Hematopoietic multipotent progenitor cell (in vitro differentiated cells): ENCODE results near the gene JMJD6. TPM values are rescaled to one million over a fixed set of nuclear protein-coding genes. Genes with fewer than 3 reads are reported as not detected.
"Not testable (repeated sequence)": the region's sequence is repeated elsewhere in the genome, so short reads cannot be mapped to it uniquely, and the experiment has no call there.

Source experiments
- DNase-seq, 3 donors: peaks; one replicate each; pipeline ENCODE4 v3.0.0-alpha.2; 2011 to 2015; ENCODE audit warnings: low read depth in 2 of 3, low spot score in 2 of 3
- total RNA-seq: library from RNA; depleted of rRNA; stranded (reverse); fragments of >200 nt; gene quantifications from one replicate; pipeline ENCODE4 v1.2.3, GENCODE V29; 2012

The JMJD6 gene
- total RNA-seq, 1 donor, result 16.7 TPM

GRCh38 chr17:76737082-76737675 lies 10.8 kb upstream of the JMJD6 start, which contains the start of gene SRSF2:
SRSF2 (minus strand) TSS chr17:76737331; CDS start chr17:76737160, 171 bp downstream.
- peak; percentile 97 to 99 (median 98) for DNase-seq

GRCh38 chr17:76736349-76737081 lies 10.1 kb upstream of the JMJD6 start:
- peak in 2 of 3 donors; percentile 66 to 78 for DNase-seq

- DNase-seq, result no peak
These were observed 9.4 kb upstream of the JMJD6 start for GRCh38 chr17:76735586-76736348.

DNA sequence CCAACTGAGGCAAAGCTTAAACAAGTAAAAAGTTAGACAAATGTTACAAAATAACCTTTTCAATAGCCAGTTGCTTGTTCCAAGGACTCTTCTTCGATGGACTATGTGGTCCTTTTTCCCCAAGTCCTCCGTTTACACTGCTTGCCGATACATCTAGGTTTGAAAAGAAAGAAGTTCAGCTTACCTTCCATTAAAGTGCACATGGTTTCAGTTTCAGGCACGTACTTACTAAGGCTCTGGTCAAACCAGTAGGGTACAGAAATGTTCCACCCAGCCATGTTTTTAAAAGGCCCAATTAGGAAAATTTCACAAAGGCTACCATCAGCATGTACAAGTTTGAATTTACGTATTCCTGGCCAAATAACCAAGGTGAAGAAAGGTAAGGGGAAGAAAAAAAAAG lies 8.6 kb upstream of the JMJD6 start:
- peak in 1 of 3 donors; percentile 38 for DNase-seq

GRCh38 chr17:76734080-76734840 lies 7.9 kb upstream of the JMJD6 start:
- peak in 1 of 3 donors; percentile 22 for DNase-seq

DNA sequence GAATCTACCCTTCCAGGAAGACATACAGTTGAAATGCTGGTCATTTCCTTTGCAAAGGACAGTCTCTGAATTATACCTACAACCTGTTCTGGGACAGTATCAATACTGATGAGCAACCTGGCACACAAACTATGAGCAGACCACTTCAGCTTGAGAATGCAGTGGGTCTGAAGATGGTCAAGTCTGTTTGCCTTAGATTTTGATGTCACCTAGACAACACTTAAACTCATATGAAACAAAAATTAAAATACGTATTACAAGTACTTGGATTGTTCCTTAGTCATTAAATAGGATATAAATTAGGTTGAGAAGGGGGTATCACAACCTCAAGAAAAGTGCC lies 7.2 kb upstream of the JMJD6 start:
- no peak for DNase-seq

DNA sequence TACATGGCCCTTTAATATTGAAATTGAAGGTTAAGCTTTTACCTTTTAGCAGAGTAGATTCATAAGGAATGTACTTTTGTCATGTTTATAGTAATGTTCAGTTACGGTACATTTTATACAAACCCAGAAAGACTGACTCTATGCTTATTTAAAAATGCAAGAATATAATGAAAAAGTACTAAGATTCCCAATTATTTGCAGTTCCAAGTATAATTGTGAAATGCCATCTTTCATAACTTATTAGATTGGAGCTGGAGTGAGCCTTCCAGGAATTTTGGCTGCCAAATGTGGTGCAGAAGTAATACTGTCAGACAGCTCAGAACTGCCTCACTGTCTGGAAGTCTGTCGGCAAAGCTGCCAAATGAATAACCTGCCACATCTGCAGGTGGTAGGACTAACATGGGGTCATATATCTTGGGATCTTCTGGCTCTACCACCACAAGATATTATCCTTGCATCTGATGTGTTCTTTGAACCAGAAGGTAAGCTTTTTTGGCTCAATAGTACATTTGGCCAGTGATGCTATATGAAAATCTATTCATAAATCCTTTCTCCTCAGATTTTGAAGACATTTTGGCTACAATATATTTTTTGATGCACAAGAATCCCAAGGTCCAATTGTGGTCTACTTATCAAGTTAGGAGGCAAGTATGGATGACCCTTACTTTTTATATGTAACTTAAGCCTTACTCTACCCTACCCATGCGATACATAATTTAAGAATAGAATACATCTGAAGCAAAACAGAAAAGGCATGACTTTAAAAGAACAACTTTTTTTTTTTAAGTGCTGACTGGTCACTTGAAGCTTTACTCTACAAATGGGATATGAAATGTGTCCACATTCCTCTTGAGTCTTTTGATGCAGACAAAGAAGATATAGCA lies 6.6 kb upstream of the JMJD6 start:
- no peak for DNase-seq

DNA sequence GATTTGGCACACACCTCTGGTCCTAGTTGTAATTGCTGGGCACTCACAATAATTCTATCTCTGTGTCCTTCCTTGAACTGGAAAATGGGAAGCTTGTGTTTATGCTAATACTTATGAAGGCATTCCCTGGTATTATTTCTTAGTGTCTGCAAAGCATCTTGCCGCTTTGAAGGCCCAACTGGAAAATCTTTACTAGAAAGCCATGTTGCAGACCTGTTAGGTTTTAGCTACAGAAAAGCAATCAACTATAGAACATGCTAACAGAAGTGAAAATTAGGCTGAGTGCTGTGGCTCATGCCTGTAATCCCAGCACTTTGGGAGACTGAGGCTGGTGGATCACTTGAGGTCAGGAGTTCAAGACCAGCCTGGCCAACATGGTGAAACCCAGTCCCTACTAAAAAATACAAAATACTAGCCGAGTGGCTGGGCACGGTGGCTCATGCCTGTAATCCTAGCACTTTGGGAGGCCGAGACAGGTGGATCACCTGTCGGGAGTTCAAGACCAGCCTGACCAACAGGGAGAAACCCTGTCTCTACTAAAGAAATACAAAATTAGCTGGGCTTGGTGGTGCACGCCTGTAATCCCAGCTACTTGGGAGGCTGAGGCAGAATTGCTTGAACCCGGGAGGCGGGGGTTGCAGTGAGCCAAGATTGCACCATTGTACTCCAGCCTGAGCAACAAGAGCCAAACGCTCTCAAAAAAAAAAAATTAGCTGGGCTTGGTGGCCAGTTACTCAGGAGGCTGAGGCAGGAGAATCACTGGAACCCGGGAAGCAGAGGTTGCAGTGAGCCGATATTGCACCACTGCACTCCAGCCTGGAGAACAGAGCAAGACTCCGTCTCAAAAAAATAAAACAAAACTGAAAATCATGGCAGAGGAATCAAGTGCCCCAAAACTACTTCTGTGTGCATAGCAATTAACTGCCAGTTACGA lies 5.7 kb upstream of the JMJD6 start:
- not testable (repeated sequence) for DNase-seq

GRCh38 chr17:76727745-76728456 lies 1.5 kb upstream of the JMJD6 start:
- DNase-seq, result no peak

GRCh38 chr17:76726776-76727718 lies 641 bp upstream of the JMJD6 start, which contains the start of gene METTL23:
METTL23 (plus strand) TSS chr17:76726839; CDS start chr17:76729711, 2,872 bp downstream.
- DNase-seq, result peak; percentile 78 to 86 (median 78)

DNA sequence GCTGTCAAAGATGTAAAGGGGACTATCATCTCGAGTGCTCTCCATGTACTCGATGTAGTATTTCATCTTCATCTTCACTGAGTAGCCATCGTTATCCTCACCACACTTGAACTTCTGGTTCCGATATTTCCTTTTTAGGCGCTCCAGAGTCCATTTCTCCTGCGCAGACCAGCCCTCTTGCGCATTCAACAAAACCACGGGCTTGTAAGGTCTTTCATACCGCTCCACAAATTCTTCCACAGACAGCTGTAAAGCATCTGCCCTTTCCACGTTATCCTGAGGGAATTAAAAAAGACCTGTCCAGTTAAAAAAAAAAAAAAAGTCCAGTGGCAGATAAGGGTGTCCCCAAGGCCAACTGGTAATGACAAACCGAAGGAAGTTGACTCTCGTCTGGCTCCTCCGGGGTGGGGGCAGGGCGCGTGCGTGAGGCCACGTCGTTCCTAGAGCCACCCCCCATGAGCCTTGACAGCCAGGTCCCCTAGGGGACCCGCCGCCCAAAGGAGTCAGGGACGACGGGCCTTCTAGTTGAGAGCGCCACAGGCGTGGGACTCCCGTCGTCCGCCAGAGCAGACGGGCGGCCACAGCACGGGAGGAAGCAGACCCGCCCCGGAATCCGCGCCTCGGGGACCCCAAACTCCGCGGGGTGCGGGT lies 701 bp downstream of the JMJD6 start:
- DNase-seq, result peak in 2 of 3 donors; percentile 69 to 72

- no peak for DNase-seq
These were observed 2.6 kb downstream of the JMJD6 start for GRCh38 chr17:76723812-76724211.

DNA sequence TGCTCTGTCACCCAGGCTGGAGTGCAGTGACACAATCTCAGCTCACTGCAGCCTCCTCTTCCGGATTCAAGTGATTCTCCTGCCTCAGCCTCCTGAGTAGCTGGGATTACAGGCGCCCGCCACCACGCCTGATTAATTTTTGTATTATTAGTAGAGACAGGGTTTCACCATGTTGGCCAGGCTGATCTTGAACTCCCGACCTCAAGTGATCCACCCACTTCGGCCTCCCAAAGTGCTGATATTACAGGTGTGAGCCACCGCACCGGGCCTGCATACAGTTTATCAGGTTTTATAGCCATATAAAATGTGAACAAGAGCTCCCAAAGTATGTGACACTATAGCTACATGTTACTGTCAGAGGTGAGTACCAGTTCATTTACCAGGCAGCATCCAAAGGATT lies 3.4 kb downstream of the JMJD6 start:
- not testable (repeated sequence) for DNase-seq

- DNase-seq, result no peak
These were observed 4.1 kb downstream of the JMJD6 start for GRCh38 chr17:76722279-76722678.

GRCh38 chr17:76721463-76721862 lies 4.9 kb downstream of the JMJD6 start:
- no peak for DNase-seq

DNA sequence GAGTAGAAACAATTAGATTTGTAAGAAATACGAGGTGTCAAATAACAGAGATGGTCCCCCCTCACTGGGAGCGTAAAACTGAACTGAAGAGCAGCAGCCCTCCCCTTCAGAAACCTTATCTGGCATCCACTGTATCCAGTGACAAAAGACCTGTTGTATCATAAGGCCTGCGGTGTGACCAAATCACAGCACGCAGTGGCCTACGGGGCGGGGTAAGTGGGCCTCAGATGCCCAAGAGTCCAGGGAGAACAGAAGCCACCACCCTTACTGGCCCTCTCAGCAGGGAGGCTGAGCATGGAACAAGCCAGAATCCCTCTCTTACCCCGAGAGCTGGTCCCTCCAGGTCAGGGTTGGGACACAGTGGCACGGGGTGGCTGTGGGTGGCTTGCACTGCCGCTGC lies 5.5 kb downstream of the JMJD6 start:
- DNase-seq, result no peak
